PC-3 (cell line): ENCODE results near the gene ZDHHC22. TPM values are rescaled to one million over a fixed set of nuclear protein-coding genes. Genes with fewer than 3 reads are reported as not detected.
A peak's percentile ranks its signal among the peaks of the same experiment; 100 is the strongest.

Experiments
- ATAC-seq: fragments of 200-7000 bp; cut with Tn5 transposase; 2 replicates; pipeline ENCODE4 v1.9.1; 2020; ENCODE audit warnings: mild to moderate bottlenecking, moderate library complexity
- BruUV-seq: library from RNA; stranded (reverse); fragments of 400-500 nt; replicated peaks from 2 replicates; lab custom pipeline; 2021; lab: Mats Ljungman, UMichigan
- CTCF ChIA-PET: fragments of 300-600 bp; sonication (Branson Sonifier 250); formaldehyde crosslinking; loops from one replicate; lab custom pipeline; 2022; ENCODE audit warnings: antibody characterized with exemption; lab: Charles Lee
- POLR2A ChIA-PET: fragments of 300-600 bp; sonication (Branson Sonifier 250); formaldehyde crosslinking; loops from one replicate; lab custom pipeline; 2022; ENCODE audit warnings: antibody characterized with exemption; ENCODE audit not compliant: unreplicated experiment; lab: Charles Lee
- DNase-seq: peaks from one replicate; pipeline ENCODE4 v3.0.0-alpha.2; 2015
- H2AFZ ChIP-seq: fragments of 300-600 bp; sonication (generic); 2 replicates; pipeline ENCODE4 v1.6.0; 2016; ENCODE audit warnings: antibody characterized with exemption, low read length
- H3F3A ChIP-seq: fragments of 300-600 bp; sonication (generic); one replicate; pipeline ENCODE4 v1.6.0; 2017; ENCODE audit warnings: antibody characterized with exemption, low read length, control low read depth, mild to moderate bottlenecking; ENCODE audit not compliant: unreplicated experiment
- H3K27ac ChIP-seq: fragments of 300-600 bp; sonication (generic); 2 replicates; pipeline ENCODE4 v1.5.1; 2016; ENCODE audit warnings: mild to moderate bottlenecking, low read length
- H3K27me3 ChIP-seq: fragments of 300-600 bp; sonication (generic); 2 replicates; pipeline ENCODE4 v1.6.1; 2016; ENCODE audit warnings: low read length, mixed read lengths
- H3K36me3 ChIP-seq: fragments of 300-600 bp; sonication (generic); 2 replicates; pipeline ENCODE4 v1.6.1; 2016; ENCODE audit warnings: low read depth, mixed run types, low read length, mixed read lengths
- H3K4me1 ChIP-seq: fragments of 300-600 bp; sonication (generic); 2 replicates; pipeline ENCODE4 v1.5.1; 2016; ENCODE audit warnings: low read length; ENCODE audit not compliant: insufficient read depth
- H3K4me2 ChIP-seq: fragments of 300-600 bp; sonication (generic); 2 replicates; pipeline ENCODE4 v1.6.0; 2016; ENCODE audit warnings: low read length
- H3K4me3 ChIP-seq: fragments of 300-600 bp; sonication (generic); 2 replicates; pipeline ENCODE4 v1.5.1; 2016; ENCODE audit warnings: mild to moderate bottlenecking, low read length, mixed read lengths
- H3K79me2 ChIP-seq: fragments of 300-600 bp; sonication (generic); 2 replicates; pipeline ENCODE4 v1.6.1; 2017; ENCODE audit warnings: low read length, mixed read lengths
- H3K9ac ChIP-seq: fragments of 300-600 bp; sonication (generic); 2 replicates; pipeline ENCODE4 v1.6.0; 2016; ENCODE audit warnings: mild to moderate bottlenecking, low read length
- H3K9me2 ChIP-seq: fragments of 300-600 bp; sonication (generic); replicated peaks from 2 replicates; pipeline ENCODE4 v1.6.1; 2016; ENCODE audit warnings: mixed run types, low read length, mixed read lengths
- H3K9me3 ChIP-seq: fragments of 300-600 bp; sonication (generic); 2 replicates; pipeline ENCODE4 v1.6.1; 2016; ENCODE audit warnings: low read length, mixed read lengths
- H4K20me1 ChIP-seq: fragments of 300-600 bp; sonication (generic); 2 replicates; pipeline ENCODE4 v1.6.1; 2016; ENCODE audit warnings: low read length, mixed read lengths
- EZH2 ChIP-seq: fragments of 300-600 bp; sonication (generic); IDR thresholded peaks from one replicate; pipeline ENCODE4 v1.6.1; 2017; ENCODE audit warnings: antibody characterized with exemption, mild to moderate bottlenecking, low read length; ENCODE audit not compliant: unreplicated experiment
- EZH2phosphoT487 ChIP-seq: fragments of 300-600 bp; sonication (generic); IDR thresholded peaks from 2 replicates; pipeline ENCODE4 v1.6.1; 2018; ENCODE audit warnings: mild to moderate bottlenecking, antibody characterized with exemption, low read length, borderline replicate concordance
- intact Hi-C: fragments of 100-400 bp; cut with micrococcal nuclease; formaldehyde crosslinking; loops from 2 replicates; pipeline ENCODE4 v1.9.0; 2023
- total RNA-seq: library from RNA; depleted of rRNA; stranded (reverse); fragments of >200 nt; gene quantifications from 2 replicates; pipeline ENCODE4 v1.2.3, GENCODE V29; 2014
- TF ChIP-seq, protein P1 (sequence below): fragments of 300-600 bp; sonication (generic); conservative IDR thresholded peaks from 2 replicates; pipeline ENCODE4 v1.5.1; 2017; ENCODE audit warnings: antibody characterized with exemption, low read depth, mild to moderate bottlenecking, low read length

Gene ZDHHC22
- total RNA-seq, 1 experiment from 2014 or later, result 0.15 TPM

DNA sequence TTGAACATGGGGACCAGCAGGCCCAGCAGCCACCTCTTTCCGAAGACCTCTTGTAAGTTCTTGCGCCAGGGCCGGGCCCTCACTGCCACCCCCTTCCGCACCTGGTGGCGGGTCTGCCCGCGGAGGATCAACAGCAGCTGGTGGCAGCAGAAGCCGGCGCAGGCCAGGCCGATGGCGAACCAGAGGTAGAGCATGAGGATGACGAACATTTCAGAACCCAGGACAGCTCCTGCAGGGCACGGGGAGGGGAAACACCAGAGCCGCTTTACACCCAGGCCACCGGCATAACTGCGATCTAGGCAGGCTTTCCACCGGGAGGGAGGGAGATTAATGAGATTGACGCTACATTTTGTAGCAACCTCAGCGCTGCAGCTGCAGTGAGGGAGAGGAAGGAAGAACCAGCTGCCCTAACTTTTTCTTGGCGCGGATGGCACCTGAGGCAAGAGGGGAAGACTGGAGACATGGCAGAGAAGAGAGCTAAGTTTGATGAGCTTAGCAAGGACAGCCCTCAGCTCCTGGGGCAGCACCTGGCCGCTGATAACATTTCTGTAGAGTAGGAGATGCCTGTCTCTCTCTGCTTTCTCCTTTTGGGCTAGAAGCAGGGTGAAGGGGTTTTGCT lies 7.8 kb downstream of the ZDHHC22 start:
- ATAC-seq, result peak; percentile 42; the same call in 1 of the 2 replicates
- Histone ChIP-seq H3K79me2 (no peaks in the 10 kb centered on the region), H3K9me2 (no peaks in the 10 kb centered on the region), H3K4me3 (no peak overlapping the region), H2AFZ (no peak overlapping the region), H3K4me1 (peaks cover under 1% of the 10 kb centered on the region; the same call in 1 of the 2 replicates), H3K9ac (no peak overlapping the region), H3F3A (no peaks in the 10 kb centered on the region), H3K27ac (no peak overlapping the region), H3K4me2 (no peak overlapping the region), H3K36me3 (no peaks in the 10 kb centered on the region), H3K27me3 (peaks cover 27% of the 10 kb centered on the region; the same call in 1 of the 2 replicates), H4K20me1 (no peaks in the 10 kb centered on the region), H3K9me3 (no peaks in the 10 kb centered on the region)
- CTCF ChIA-PET, result no interaction called here
- DNase-seq, result peak; percentile 63
- POLR2A ChIA-PET, result no interaction called here
- no TSS peak for BruUV-seq
- intact Hi-C loops, result no loop called here
- TF ChIP-seq EZH2 (no peak), EZH2phosphoT487 (no peak)

DNA sequence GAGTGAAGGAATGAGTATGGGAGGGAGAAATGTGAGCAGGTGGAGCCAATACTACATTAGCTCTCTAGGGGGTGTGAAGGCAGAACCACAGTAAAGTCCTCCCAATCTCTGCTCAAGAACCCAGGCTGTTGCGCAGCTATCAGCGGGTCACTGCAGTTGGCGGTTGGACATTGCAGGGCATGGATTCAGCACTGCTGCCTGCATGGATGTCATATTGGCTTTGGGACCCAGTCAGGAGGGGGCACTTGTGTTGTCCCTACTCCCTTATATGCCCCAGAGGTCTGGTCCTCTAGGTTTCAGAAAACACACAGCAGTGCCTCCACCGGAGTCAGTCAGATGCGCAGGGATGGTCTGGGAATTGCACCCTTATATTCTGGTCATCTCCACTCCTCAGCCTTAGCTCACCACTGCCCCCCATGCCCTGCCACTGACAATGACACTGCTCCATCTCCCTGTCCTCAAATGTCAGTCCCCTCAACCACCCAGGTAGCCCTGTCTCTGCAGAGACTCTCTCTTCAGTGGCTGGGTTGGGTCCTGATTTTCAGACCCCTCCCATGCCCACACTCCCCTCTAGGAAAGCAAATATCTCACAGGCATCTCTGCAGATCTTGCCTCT lies 9.6 kb downstream of the ZDHHC22 start:
- Histone ChIP-seq H3K27ac (no peak overlapping the region), H2AFZ (no peak overlapping the region), H3K9me2 (no peaks in the 10 kb centered on the region), H3K9ac (no peak overlapping the region), H3K4me2 (no peak overlapping the region), H3K4me3 (no peak overlapping the region), H3K9me3 (no peaks in the 10 kb centered on the region), H3K36me3 (no peaks in the 10 kb centered on the region), H3K79me2 (no peaks in the 10 kb centered on the region), H3K4me1 (peaks cover 9% of the 10 kb centered on the region; the same call in 1 of the 2 replicates), H4K20me1 (no peaks in the 10 kb centered on the region), H3F3A (no peaks in the 10 kb centered on the region), H3K27me3 (peaks cover 20% of the 10 kb centered on the region; the same call in 1 of the 2 replicates)
- intact Hi-C loops, result no loop called here
- DNase-seq (no peak), ATAC-seq (no peak)
- BruUV-seq, result no TSS peak
- TF ChIP-seq EZH2 (no peak), EZH2phosphoT487 (no peak)
- TF ChIP-seq, protein P1, sequence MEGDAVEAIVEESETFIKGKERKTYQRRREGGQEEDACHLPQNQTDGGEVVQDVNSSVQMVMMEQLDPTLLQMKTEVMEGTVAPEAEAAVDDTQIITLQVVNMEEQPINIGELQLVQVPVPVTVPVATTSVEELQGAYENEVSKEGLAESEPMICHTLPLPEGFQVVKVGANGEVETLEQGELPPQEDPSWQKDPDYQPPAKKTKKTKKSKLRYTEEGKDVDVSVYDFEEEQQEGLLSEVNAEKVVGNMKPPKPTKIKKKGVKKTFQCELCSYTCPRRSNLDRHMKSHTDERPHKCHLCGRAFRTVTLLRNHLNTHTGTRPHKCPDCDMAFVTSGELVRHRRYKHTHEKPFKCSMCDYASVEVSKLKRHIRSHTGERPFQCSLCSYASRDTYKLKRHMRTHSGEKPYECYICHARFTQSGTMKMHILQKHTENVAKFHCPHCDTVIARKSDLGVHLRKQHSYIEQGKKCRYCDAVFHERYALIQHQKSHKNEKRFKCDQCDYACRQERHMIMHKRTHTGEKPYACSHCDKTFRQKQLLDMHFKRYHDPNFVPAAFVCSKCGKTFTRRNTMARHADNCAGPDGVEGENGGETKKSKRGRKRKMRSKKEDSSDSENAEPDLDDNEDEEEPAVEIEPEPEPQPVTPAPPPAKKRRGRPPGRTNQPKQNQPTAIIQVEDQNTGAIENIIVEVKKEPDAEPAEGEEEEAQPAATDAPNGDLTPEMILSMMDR, result peak; percentile 27; the same call in 1 of the 2 replicates
- CTCF ChIA-PET, result no interaction called here
- POLR2A ChIA-PET, result no interaction called here

DNA sequence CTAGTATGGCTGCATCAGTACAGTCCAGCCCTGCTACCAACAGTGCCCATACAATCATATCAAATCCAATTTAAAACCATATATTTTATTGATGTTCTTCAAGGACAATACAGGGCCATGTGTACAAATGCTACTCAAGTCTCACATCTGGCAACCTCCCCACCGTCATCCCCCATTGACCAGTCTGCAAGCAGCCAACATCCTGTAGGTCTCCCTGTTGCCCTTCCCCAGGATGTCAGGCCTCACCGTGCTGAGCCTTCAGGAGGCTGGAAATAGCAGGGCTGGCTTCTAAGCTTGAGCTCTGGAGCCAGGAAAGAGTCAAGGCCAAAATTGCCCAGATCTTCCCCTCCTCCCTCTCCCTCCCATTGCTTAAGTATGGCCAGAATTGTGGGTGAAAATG lies 10.4 kb downstream of the ZDHHC22 start:
- Histone ChIP-seq H3K4me3 (no peak overlapping the region), H3K4me2 (no peak overlapping the region), H3K79me2 (no peaks in the 10 kb centered on the region), H3K9ac (no peak overlapping the region), H4K20me1 (no peaks in the 10 kb centered on the region), H3K27me3 (peaks cover 12% of the 10 kb centered on the region; the same call in 1 of the 2 replicates), H3F3A (no peaks in the 10 kb centered on the region), H3K9me3 (no peaks in the 10 kb centered on the region), H3K9me2 (no peaks in the 10 kb centered on the region), H3K36me3 (no peaks in the 10 kb centered on the region), H2AFZ (no peak overlapping the region), H3K4me1 (peaks cover 9% of the 10 kb centered on the region; the same call in 1 of the 2 replicates), H3K27ac (no peak overlapping the region)
- TF ChIP-seq EZH2, result no peak
- no peak for TF ChIP-seq EZH2phosphoT487
- TF ChIP-seq, protein P1, result no peak
- ATAC-seq (no peak), DNase-seq (no peak)
- CTCF ChIA-PET, result no interaction called here
- POLR2A ChIA-PET, result no interaction called here
- intact Hi-C loops, result no loop called here
- BruUV-seq, result no TSS peak
